HG03280 (cell line): ENCODE measurements around the gene RLN1.
"Not testable (repeated sequence)": the region's sequence is repeated elsewhere in the genome, so short reads cannot be mapped to it uniquely, and the experiment has no call there.

Experiments used
- ATAC-seq: cut with Tn5 transposase; IDR thresholded peaks from one replicate; pipeline ENCODE4 v1.9.1; 2021; ENCODE audit warnings: mild to moderate bottlenecking, moderate library complexity; ENCODE audit not compliant: unreplicated experiment

The RLN1 gene, protein sequence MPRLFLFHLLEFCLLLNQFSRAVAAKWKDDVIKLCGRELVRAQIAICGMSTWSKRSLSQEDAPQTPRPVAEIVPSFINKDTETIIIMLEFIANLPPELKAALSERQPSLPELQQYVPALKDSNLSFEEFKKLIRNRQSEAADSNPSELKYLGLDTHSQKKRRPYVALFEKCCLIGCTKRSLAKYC

DNA sequence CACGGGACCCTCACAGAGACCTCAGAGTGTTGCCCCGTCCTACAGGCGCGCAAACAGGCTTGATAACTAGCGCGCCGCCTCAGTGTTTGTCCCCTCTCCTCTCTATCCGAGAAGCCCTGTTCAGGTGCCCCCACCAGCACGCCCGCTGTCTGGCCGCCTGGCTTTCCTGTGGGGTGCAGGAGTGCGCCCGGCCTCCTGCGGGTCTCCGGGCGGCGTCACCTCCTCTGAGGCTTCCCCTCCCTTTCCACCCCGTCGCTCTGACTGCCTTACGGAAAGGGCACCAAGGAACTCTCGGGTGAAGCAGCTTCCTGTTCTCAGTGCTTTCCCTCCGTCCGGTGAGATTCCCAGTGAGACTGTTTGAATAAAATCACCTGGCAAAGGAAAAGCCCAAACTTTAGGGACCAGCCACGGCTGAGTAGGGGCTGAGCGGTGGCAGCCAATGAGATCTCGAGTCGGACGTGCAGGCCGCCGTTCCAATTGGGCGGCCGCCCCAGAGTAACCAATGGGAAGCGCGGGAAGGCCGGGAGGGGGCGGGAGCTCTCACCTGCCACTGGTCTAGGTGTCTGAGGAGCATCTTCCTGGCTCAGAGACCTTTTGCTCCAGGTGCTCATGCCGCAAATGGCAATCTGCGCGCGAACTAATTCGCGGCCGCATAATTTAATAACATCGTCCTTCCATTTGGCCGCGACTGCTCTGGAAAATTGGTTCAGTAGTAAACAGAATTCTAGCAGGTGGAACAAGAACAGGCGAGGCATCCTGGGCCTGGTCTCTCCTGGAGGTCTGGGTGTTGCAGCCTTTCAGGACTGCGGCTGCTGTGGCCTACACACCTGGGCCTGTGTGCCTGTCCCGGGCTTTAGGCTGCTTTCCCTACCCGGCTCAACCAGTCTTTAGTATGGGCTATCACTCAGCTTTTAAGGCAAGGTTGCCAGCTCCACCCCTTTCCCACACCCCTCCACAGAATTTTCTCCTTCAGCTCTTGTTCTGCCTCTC is at the start of gene RLN1:
TSS of gene RLN1 (minus strand) at position 885 of the 990 bp plus-strand sequence. CDS start at position 755, 130 bp downstream.
- peak; percentile 100 for ATAC-seq

DNA sequence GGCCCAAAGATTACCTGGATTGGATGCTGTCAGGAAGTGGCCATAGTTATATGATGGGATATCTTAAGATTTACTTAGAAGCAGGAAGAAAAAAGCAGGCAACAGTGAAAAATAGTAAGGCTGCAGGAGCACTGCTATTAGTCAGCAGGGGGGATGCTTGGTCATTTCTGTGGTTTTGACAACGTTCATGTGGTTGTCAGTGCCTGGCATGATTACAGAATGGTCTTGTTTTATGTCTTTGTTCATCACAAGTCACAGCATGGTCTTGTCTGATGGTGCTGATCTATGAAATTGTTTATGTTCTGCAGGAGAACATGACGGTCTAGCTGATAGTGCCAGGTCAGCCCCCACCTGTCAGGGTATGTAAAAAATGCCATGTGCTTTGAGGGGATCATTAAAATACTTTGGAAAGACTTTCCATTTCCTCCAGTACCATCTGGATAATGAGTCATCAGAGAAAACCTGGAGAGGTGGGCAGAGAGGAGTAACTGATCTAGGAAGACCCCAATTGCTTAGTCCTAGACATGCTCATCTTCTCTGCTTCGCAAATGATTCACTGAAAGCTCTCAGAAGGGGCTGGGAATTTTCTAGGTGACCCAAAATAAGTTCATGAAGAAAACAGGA is 49.5 kb upstream of the RLN1 start:
- no peak for ATAC-seq

DNA sequence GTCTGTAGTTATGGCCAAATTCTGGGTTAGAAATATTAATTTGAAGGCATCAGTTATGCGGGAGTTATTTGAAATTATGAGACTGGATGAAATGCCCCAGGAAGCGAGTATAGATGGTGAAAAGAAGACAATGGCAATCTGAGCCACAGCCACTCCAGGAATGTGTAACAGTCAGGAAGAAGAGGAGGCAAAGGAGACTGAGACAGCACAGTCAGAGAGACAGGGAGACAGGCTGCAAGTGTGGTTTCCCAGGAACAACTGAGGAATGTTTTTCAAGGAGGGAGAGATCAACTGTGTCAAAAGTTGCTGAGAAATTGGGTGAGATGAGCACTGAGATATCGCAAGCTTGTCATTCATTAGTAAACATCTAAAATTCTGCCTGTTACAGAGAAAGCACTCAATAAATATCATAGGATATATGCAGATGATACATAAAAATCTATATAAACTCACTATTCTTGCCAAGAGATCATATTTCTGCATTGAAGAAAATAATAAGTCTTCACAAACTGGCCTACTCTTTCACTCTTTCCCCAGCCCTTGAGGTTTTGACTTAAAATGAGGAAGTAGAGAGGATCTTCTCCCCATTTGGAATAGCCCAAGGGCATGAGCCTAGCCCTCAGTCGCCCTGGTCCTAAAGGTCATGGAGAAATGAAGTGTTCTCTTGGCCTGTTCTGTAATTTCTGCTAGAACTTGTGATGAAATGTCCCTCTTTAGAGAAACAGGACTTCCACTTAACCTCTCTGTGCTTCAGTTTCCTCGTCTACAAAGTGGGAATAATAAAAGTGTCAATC is 48.5 kb upstream of the RLN1 start:
- no peak for ATAC-seq

DNA sequence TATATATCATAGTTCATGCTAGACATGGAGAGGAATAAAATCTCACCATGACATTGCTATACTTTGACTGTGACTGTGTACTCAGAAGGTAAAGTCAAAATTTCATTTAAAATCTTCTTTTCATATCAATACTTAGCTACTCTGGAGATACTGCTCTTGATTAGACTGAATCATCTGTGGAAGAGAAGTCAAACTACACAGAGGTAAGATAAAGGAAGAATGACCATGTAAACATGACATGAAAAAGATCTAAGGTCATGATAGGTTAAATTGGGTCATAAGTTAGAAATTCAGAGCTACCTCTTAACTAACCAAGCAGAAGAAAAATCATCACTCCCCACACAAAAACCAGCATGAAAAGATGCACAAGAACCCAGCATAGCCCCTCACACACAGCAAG is 44.8 kb upstream of the RLN1 start:
- ATAC-seq: no peak

DNA sequence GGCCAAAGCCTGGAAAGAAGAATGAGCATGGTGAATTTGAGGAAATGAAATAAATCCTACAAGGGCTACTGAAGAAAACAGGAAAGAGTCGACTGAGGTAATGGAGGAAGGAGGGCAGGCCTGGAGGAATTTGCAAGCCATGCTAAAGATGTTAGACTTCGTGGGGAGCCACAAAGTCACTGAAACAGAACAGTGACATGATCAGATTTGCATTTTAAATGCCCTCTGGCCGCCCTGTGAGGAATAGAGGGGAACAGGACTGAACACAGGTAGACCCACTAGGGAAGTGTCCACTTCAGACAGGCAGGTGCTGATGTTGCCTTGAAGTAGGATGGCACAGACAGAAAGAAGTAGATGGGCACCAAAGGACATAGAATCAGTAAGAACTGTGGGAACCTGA is 42.8 kb upstream of the RLN1 start:
- ATAC-seq: no peak

DNA sequence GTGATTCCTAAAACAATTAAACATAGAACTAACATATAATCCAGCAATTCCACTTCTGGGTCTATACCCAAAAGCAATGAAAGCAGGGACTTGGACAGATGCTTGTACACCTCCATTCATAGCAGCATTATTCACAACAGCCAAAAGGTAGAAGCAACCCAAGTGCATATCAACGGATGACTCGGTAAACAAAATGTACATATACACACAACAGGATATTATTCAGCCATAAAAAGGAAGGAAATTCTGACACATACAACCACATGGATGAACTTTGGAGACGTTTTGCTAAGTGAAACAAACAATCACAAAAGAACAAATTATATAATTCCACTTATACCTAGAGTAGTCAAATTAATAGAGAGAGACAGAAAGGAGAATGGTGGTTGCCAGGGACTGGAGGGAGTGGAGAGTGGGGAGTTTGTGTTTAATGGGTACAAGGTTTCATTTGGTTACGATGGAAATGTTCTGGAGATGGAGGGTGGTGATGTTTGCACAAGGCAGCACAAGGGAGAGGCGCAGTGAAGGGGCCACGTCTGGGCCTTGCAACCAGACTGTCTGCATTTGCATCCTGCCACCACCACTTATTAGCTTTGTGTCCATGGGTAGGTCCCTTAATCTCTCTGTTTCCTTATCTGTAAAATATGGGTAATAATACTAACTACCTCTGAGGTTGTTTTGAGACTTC is 36.3 kb upstream of the RLN1 start:
- no peak for ATAC-seq

DNA sequence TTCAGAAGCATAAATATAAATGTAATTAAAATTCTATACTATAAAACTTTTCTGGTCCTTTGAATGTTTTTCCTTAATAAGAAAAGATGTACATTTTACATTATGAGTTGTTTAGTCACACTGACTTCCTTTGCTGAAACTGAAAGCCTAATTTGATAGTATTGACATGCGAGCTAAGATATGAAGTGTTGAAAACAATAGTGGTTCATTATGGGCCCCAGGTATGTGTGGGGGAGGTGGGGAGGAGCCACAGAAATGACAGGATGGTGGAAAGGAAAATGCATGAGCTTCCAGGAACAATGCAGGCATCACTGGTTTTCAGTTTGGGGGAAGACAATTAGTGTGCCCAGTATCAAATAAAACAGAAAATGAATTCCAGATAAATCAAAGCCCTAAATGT is 35.4 kb upstream of the RLN1 start:
- no peak for ATAC-seq

DNA sequence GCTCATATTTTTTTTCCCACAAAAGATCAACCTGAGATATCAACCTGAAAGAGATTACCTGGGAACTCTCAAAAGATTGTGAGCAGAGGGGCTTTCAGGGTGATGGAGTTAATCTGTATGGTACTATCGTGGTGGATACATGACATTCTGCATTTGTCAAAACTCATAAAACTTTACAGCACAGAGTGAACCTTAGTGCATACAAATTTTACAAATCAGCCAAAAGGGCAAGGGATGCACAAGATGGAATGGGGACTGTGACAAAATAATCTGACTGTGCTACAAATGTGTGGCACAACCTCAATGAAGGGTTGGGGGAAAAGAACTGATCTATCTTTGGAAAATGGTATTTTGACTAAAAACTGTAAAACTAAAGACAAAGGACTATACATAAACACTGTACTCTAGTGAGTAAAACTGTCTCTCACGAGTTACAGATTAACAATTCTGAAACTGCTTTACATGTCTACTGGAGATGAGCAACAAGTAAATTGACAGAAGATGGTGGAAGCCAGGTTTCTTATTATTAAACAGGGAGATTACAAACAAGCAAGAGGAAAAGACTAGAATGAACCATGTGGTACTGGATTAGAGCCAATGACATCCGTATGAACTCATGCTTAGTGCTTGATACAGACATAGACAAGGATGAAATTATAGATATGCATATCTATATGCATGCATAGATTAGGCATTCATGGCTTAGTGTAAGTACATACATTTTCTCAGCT is 24.8 kb upstream of the RLN1 start:
- ATAC-seq: no peak

DNA sequence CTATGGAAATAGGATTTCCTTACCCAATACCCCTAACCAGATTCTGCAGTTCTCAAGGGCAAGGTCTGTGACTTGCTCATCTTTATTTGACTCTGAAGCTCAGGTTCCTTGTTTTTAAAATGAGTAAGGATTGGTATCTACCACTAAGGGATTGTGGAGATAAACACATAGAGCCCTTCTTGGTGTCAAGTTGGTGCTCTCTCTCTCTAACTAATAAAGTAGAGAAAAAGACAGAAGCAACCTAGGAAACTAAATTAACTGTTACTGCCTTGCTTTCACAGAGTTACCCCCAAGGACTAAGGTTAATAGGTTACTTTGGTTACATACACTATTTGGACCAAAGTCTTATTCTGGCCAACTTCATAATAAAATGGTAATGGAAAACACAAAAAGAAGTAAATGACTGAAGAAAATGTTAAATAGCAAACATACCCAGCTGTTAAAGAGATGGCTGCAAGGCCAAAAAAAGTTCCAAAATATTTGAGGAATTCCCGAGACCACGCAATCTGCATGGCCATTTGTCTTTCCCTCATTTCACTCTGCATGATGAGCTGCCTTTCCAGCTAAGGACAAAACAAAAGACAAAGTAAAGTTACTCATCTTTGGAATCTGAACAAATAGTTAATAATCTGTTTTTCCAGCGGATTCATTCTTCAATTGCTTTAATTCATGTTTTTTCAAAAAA is 21.8 kb upstream of the RLN1 start:
- no peak for ATAC-seq

DNA sequence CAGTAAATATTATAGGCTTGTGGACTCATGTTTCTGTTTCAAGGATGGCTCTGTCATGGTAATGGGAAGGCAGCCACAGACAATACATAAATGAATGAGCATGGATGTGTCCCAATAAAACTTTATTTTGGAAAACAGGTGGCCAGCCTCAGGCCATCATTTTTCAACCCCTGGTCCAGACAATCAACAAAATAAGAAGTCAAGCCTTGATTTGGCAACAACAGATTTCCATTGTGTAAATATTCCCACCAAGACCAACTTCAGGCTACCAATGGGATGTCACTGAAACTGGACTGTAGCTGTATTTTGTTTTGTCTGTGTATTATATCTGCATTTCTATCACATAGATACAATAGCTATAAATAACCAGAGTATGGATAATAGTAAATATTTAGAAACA is 20.7 kb upstream of the RLN1 start:
- no peak for ATAC-seq

DNA sequence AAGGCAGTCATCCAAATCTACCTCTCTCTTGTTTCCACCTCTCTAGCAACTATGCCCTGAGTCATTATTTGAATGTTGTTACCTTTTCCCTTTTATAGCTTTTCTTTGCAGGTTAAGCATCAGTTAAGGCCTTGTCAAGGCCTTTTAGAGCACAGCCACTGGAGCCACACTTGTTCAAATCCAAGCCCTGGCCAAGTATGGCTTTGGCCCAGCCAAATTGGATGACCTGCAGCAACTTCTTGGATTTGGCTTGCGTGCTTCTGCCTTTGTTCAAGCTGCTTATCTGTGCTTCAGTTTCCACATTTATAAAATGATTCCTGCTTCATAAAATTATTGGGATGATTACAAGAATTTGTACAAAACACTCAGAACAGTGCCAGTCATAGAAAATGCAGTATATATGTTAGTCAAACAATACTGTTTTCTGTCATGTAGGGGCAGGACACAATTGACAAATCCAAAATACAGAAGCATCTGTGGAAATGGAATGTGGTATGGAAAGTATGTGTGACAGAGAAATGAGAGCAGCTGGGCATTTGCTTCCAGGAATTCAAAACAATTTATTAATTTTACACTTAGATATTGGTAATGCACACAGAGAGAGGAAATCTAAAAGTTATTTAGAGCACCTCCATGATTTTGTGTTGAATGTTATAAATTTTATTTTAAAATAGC is 17.9 kb upstream of the RLN1 start:
- no peak for ATAC-seq

DNA sequence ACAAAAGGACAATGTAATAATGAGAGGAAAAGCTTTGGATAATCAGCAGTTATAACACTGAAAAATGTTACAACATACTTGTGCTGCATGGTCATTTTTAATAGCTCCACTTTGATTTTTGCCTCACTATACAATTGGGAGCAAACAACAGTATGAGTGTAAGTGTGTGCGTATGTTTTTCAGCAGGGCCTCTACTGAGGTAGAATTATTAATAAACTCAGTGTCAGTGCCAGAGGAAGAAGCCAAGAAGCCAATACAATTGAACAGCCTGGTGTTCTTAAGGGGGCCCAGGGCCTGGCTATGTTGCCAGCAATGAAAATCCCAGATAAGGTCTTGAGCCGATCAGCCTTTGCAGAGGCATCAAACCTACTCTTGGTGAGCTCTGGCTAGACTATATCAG is 16.1 kb upstream of the RLN1 start:
- no peak for ATAC-seq

DNA sequence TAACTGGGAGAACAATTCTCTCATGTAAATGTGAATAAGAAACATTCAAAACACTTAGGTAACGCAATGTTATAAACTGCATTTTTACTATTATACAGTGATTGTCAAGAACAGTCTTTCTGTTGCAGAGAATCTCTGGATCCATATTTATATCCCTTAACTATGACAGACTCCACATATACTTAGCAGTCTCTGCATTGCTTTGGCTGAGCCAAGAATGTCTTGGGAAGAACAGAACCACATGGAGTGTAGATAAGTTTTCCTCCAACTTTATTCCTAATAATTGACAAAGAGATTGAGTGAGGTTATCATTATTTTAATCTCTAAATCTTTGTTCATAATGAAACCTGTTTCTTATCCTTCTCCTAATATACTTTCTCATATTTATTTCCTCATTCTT is 15.6 kb upstream of the RLN1 start:
- ATAC-seq: no peak

DNA sequence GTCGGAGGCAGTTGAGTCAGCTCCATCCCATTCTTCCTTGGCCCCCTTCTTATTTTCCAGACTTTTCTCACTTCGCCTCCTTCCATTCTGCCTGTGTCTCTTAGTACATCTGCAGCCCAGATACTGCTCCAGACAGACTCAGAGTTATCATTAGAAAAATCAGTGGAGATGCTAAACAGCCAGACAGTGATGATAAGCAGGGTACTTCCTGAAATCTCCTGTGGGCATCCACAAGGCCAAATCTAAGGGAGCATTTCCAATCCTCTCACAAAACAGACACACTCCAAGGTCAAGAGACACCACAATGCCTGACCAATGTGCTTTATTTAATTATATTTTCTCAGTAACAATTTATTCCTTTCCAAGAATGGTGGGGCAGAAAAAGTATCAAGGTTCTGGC is 14.5 kb upstream of the RLN1 start:
- ATAC-seq: no peak

DNA sequence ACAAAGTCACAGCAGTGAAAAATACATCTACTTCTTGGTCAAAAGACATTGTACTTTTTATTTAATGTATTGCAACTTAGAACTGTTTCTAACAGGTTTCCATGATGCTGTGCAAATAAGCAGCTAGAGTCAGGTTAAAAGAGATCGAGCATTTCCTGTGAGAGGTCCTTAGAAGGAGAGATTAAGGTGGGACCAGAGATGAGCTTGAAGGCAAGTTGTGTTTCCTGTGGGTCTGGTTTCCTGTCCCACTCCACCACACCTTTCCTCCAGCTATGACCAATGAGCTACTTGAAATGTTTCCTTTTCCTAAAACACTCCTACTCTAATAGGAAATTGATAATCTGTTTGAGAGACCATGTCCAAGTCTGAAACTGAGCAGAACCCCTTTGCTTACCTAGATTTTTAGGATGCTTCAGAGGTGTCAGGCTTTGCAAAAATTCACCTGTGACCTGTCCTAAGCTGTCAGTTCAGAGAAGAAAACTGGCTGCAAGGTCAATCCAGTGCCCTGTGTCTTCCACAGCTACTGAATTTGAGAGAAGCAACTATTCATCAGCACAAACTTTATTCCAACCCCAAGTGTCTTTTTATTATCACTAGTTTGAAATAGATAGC is 13.1 kb upstream of the RLN1 start:
- ATAC-seq: no peak

DNA sequence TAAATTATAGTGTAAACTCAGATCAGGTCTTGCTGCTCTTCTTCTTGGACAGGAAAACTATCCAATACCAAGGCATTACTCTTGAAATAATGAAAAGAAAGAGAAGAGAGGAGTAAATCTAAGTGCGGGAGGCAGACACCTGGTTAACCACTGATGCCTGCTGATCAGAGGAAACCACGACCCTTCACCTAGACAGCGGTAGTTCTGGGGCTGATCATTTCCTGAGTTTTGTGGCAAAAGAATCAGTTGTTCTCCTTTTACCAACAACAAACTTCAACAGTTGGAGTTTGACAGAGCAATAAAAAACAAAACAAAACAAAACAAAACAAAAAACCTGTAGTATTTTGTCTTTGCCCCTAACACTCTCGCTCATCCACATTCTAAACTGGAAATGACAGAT is 3.0 kb downstream of the RLN1 start:
- ATAC-seq: no peak

DNA sequence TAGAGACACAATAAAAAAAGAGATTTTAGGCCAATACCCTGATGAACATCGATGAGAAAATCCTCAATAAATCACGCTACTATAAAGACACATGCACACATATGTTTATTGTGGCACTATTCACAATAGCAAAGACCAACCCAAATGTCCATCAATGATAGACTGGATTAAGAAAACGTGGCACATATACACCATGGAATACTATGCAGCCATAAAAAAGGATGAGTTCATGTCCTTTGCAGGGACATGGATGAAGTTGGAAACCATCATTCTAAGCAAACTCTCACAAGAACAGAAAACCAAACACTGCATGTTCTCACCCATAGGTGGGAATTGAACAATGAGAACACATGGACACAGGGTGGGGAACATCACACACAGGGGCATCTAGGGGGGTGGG is 8.4 kb downstream of the RLN1 start:
- not testable (repeated sequence) for ATAC-seq

DNA sequence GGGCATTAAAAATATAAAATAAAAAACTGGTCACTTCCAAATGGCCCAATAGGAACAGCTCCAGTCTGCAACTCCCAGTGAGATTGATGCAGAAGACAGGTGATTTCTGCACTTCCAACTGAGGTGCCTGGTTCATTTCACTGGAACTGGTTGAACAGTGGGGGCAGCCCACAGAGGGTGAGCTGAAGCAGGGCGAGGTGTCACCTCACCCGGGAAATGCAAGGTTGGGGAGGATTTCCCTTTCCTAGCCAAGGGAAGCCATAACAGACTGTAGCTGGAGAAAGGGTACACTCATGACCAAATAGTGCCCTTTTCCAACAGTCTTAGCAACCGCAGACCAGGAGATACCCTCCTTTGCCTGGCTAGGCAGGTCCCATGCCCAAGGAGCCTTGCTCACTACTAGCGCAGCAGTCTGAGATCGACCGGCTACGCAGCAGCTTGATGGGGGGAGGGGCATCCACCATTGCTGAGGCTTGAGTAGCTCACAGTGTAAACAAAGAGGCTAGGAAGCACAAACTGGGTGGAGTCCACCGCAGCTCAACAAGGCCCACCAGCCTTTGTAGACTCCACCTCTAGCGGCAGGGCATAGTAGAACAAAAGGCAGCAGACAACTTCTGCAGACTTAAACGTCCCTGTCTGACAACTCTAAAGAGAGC is 12.7 kb downstream of the RLN1 start:
- ATAC-seq: no peak
